GM18907 (cell line): ENCODE measurements around the gene GTF2A1.
"Not testable (repeated sequence)": the region's sequence is repeated elsewhere in the genome, so short reads cannot be mapped to it uniquely, and the experiment has no call there.

Source experiments
- ATAC-seq: cut with Tn5 transposase; IDR thresholded peaks from one replicate; pipeline ENCODE4 v1.9.1; 2021; ENCODE audit warnings: mild to moderate bottlenecking, moderate library complexity; ENCODE audit not compliant: unreplicated experiment

GTF2A1 gene

GRCh38 chr14:81220830-81221578 is at the start of gene GTF2A1:
Gene GTF2A1, minus strand, starts transcription at chr14:81220959. Its CDS starts 441 bp downstream, at chr14:81220518.
- peak; percentile 84 for ATAC-seq

- ATAC-seq = no peak
Observed at GRCh38 chr14:81269979-81270375, 49.2 kb upstream of the GTF2A1 start.

GRCh38 chr14:81269100-81269978 is 48.6 kb upstream of the GTF2A1 start:
- ATAC-seq = peak; percentile 79

GRCh38 chr14:81268016-81268416 is 47.3 kb upstream of the GTF2A1 start:
- no peak for ATAC-seq

GRCh38 chr14:81265636-81266169 is 44.9 kb upstream of the GTF2A1 start:
- ATAC-seq = no peak

GRCh38 chr14:81264671-81265070 is 43.9 kb upstream of the GTF2A1 start:
- ATAC-seq = no peak

GRCh38 chr14:81263777-81264410 is 43.1 kb upstream of the GTF2A1 start:
- no peak for ATAC-seq

GRCh38 chr14:81261176-81261575 is 40.4 kb upstream of the GTF2A1 start:
- no peak for ATAC-seq

- ATAC-seq = no peak
Observed at GRCh38 chr14:81260732-81261131, 40.0 kb upstream of the GTF2A1 start.

GRCh38 chr14:81256289-81256960 is 35.7 kb upstream of the GTF2A1 start:
- peak; percentile 71 for ATAC-seq

- no peak for ATAC-seq
Observed at GRCh38 chr14:81252278-81252677, 31.5 kb upstream of the GTF2A1 start.

- ATAC-seq = no peak
Observed at GRCh38 chr14:81247271-81247766, 26.6 kb upstream of the GTF2A1 start.

GRCh38 chr14:81246461-81247270 is 25.9 kb upstream of the GTF2A1 start:
- no peak for ATAC-seq

- ATAC-seq = no peak
Observed at GRCh38 chr14:81245771-81246170, 25.0 kb upstream of the GTF2A1 start.

- not testable (repeated sequence) for ATAC-seq
Observed at GRCh38 chr14:81244431-81244830, 23.7 kb upstream of the GTF2A1 start.

- ATAC-seq = no peak
Observed at GRCh38 chr14:81243499-81243898, 22.7 kb upstream of the GTF2A1 start.

- ATAC-seq = not testable (repeated sequence)
Observed at GRCh38 chr14:81236849-81237248, 16.1 kb upstream of the GTF2A1 start.

- no peak for ATAC-seq
Observed at GRCh38 chr14:81236138-81236537, 15.4 kb upstream of the GTF2A1 start.

- no peak for ATAC-seq
Observed at GRCh38 chr14:81235096-81235495, 14.3 kb upstream of the GTF2A1 start.

- ATAC-seq = no peak
Observed at GRCh38 chr14:81234278-81234677, 13.5 kb upstream of the GTF2A1 start.
